OCI-LY3 (cell line): ENCODE data around the gene ATG7.

Source experiments
- H2AFZ ChIP-seq: fragments of 200-600, 300-600 bp; shearing (Covaris generic); 2 replicates; pipeline ENCODE4 v1.6.0; 2014; ENCODE audit warnings: antibody characterized with exemption, low read depth, low read length
- H3K27ac ChIP-seq: fragments of 200-600, 300-600 bp; sonication (generic); 2 replicates; pipeline ENCODE4 v1.5.1; 2014; ENCODE audit warnings: mild to moderate bottlenecking, low read length, moderate library complexity, mixed read lengths
- H3K27me3 ChIP-seq: fragments of 200-600, 300-600 bp; sonication (generic); 2 replicates; pipeline ENCODE4 v1.6.1; 2014; ENCODE audit warnings: low read depth, low read length, mixed read lengths
- H3K36me3 ChIP-seq: fragments of 200-600, 300-600 bp; sonication (generic); replicated peaks from 2 replicates; pipeline ENCODE3; 2014; ENCODE audit warnings: low read depth, low read length, mixed read lengths
- H3K4me1 ChIP-seq: fragments of 300-600, 200-600 bp; sonication (generic); 2 replicates; pipeline ENCODE4 v1.6.1; 2014; ENCODE audit warnings: low read length, mixed read lengths
- H3K4me2 ChIP-seq: fragments of 200-600, 300-600 bp; sonication (generic); 2 replicates; pipeline ENCODE4 v1.6.1; 2014; ENCODE audit warnings: low read length, mixed read lengths
- H3K4me3 ChIP-seq: fragments of 300-600, 200-600 bp; sonication (generic); 2 replicates; pipeline ENCODE4 v1.5.1; 2014; ENCODE audit warnings: antibody characterized with exemption, mild to moderate bottlenecking, low read length, moderate library complexity
- H3K79me2 ChIP-seq: fragments of 300-600, 200-600 bp; shearing (Covaris generic); 2 replicates; pipeline ENCODE4 v1.6.1; 2014; ENCODE audit warnings: mild to moderate bottlenecking, low read length, mixed read lengths
- H3K9ac ChIP-seq: fragments of 300-600, 200-600 bp; shearing (Covaris generic); 2 replicates; pipeline ENCODE4 v1.6.0; 2014; ENCODE audit warnings: mild to moderate bottlenecking, low read length, moderate library complexity
- H3K9me3 ChIP-seq: fragments of 200-600, 300-600 bp; shearing (Covaris generic); 2 replicates; pipeline ENCODE4 v1.6.1; 2014; ENCODE audit warnings: low read length, mixed read lengths; ENCODE audit not compliant: insufficient read depth
- H4K20me1 ChIP-seq: fragments of 200-600, 300-600 bp; sonication (generic); 2 replicates; pipeline ENCODE4 v1.6.1; 2016; ENCODE audit warnings: low read length, mixed read lengths; ENCODE audit not compliant: insufficient read depth
- CTCF ChIP-seq: fragments of 200-600, 300-600 bp; sonication (generic); IDR thresholded peaks from 2 replicates; pipeline ENCODE4 v1.5.1; 2014; ENCODE audit warnings: antibody characterized with exemption, low read length, low read depth
- EZH2phosphoT487 ChIP-seq: fragments of 200-600 bp; shearing (Covaris generic); IDR thresholded peaks from 2 replicates; pipeline ENCODE4 v1.6.1; 2018; ENCODE audit warnings: antibody characterized with exemption, mixed run types, low read depth

The ATG7 gene

DNA sequence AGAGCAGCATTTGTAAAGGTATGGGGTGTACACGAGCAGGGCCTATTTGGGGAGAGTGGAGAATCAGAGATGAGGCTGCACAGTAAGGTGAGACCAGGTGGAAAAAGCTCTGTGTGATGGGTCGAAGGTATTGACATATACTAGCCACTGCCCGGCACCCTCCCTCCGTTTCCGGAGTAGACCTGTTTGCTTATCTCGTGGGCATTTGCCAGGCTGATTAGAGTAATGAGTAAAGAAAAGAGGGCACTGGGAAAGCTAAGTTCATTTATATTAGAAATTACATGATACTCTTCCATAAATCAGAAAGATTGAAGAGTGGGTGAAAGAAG, 46.2 kb upstream of the ATG7 start:
- Histone ChIP-seq H3K27me3 (peaks cover 10% of the 10 kb centered on the region), H3K27ac (no peak overlapping the region), H2AFZ (no peak overlapping the region), H3K9me3 (no peaks in the 10 kb centered on the region), H4K20me1 (no peaks in the 10 kb centered on the region), H3K79me2 (no peaks in the 10 kb centered on the region), H3K4me3 (no peak overlapping the region), H3K36me3 (no peaks in the 10 kb centered on the region), H3K9ac (no peak overlapping the region), H3K4me2 (no peak overlapping the region), H3K4me1 (peaks cover 4% of the 10 kb centered on the region; the same call in 1 of the 2 replicates)
- TF ChIP-seq CTCF (no peak), EZH2phosphoT487 (no peak)

- no peak overlapping the region for H3K4me3 ChIP-seq
- H3K27me3 ChIP-seq: peaks cover 21% of the 10 kb centered on the region
- no peaks in the 10 kb centered on the region for H3K79me2 ChIP-seq
- H3K4me1 ChIP-seq: peaks cover 4% of the 10 kb centered on the region; the same call in 1 of the 2 replicates
- no peak overlapping the region for H3K4me2 ChIP-seq
- no peak overlapping the region for H2AFZ ChIP-seq
- no peak overlapping the region for H3K27ac ChIP-seq
- no peaks in the 10 kb centered on the region for H4K20me1 ChIP-seq
- H3K9ac ChIP-seq: no peak overlapping the region
- no peaks in the 10 kb centered on the region for H3K9me3 ChIP-seq
- TF ChIP-seq CTCF: no peak
- no peak for TF ChIP-seq EZH2phosphoT487
- no peaks in the 10 kb centered on the region for H3K36me3 ChIP-seq
Measured at GRCh38 chr3:11228041-11228440, 44.2 kb upstream of the ATG7 start.

- Histone ChIP-seq H3K4me3 (no peak overlapping the region), H4K20me1 (no peaks in the 10 kb centered on the region), H3K4me2 (no peak overlapping the region), H3K4me1 (peaks cover 4% of the 10 kb centered on the region; the same call in 1 of the 2 replicates), H3K9me3 (no peaks in the 10 kb centered on the region), H3K27me3 (peaks cover 34% of the 10 kb centered on the region), H3K9ac (no peak overlapping the region), H2AFZ (no peak overlapping the region), H3K27ac (no peak overlapping the region), H3K79me2 (no peaks in the 10 kb centered on the region), H3K36me3 (no peaks in the 10 kb centered on the region)
- TF ChIP-seq CTCF (no peak), EZH2phosphoT487 (no peak)
Measured at GRCh38 chr3:11230125-11230524, 42.1 kb upstream of the ATG7 start.

- Histone ChIP-seq H2AFZ (no peak overlapping the region), H3K9ac (no peak overlapping the region)
Measured at GRCh38 chr3:11230832-11231231, 41.4 kb upstream of the ATG7 start.

More at GRCh38 chr3:11230832-11231231, 41.4 kb upstream of the ATG7 start:
- no peaks in the 10 kb centered on the region for H3K79me2 ChIP-seq
- H3K4me3 ChIP-seq: no peak overlapping the region
- no peak overlapping the region for H3K27ac ChIP-seq
- no peak overlapping the region for H3K4me2 ChIP-seq
- peaks cover 4% of the 10 kb centered on the region; the same call in 1 of the 2 replicates for H3K4me1 ChIP-seq
- no peaks in the 10 kb centered on the region for H3K36me3 ChIP-seq
- no peaks in the 10 kb centered on the region for H3K9me3 ChIP-seq
- no peaks in the 10 kb centered on the region for H4K20me1 ChIP-seq
- TF ChIP-seq CTCF: no peak
- TF ChIP-seq EZH2phosphoT487: no peak
- H3K27me3 ChIP-seq: peaks cover 38% of the 10 kb centered on the region
